Hypothalamus (tissue), 51 donors: ENCODE data around the gene MX1.
A peak's percentile ranks its signal among the peaks of the same experiment; 100 is the strongest.
"Not testable (repeated sequence)": the region's sequence is repeated elsewhere in the genome, so short reads cannot be mapped to it uniquely, and the experiment has no call there.

Experiments
- DNase-seq, 51 donors: peaks; one replicate each; lab custom pipeline; 2025; lab: John Stamatoyannopoulos, UW

The MX1 gene

GRCh38 chr21:41407541-41408460, 18.2 kb upstream of the MX1 start:
- no peak for DNase-seq

DNA sequence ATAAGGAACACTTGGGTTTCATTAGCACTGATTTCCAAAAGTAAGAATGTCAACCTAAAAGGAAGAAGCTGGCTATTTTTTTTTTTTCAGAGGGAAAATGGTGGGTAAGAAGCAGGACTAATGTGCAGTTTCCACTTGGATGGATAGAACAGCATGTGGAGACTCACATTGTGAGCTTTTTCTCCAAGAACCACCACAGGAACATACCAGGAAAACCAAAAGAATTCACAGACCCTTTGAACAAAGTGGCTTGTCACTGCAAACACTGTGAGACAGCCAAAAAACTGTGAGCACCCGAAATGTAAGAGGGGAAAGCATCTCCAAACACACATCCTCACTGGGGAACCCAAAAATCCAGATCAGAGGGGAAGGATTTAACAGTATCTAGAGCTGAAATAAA, 15.7 kb upstream of the MX1 start:
- DNase-seq, result no peak

DNA sequence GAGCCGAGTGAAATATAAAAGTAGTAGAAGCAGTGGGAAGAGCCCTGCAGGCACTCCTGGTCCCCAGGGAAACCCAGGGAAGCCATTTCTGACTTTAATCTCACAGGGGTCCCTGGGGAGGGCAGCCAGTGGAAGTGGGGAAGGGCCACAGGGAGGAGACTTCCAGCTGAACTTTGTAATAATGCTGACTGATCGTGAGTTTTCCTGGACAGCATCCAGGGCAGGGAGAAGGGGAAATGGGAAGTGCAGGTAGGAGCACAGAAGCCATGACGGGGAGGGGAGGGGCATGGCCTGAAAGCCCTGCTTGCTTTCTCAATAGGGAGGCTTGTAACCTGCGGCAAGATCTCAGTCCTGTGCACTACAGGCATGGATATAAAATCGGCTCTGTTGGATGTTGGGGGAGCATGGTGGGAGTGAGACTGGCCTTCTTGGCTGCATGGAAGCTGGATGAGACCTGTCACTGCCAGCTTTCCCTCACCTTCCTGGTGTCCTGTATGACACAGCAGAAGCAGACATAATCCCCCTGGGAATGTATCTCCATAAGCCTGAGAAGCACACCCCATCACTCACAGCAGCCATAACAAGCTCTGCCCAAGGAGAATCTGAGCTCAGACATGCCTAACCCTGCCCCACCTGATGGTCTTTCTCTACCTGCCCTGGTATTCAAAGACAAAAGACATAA, 15.1 kb upstream of the MX1 start:
- no peak for DNase-seq

DNA sequence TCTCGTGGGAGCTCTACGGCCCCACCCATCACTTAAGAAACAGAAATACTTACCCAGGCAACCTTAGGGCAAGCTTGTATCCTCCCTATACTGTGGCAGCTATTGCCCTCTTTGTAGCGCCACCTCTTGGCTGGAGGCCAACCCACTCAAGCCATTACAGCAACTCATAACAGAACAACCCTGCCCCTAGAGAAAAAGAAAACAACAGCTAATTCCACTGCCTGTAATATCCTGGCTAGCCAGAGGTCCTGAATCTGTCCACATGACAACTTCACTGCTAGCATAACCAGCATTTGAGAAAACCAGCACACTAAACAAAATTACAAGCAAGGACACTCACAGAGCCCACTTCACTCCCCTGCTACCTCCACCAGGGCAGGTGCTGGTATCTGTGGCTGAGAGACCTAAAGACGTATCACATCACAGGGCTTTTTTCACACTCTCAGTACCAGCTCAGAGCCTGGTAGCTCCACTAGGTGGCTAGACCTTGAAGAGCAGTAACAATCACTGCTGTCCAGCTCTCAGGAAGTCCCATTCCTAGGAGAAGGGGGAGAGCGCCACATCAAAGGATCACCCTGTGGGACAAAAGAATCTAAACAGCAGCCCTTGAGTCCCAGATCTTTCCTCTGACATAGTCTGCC, 14.5 kb upstream of the MX1 start:
- no peak for DNase-seq

DNA sequence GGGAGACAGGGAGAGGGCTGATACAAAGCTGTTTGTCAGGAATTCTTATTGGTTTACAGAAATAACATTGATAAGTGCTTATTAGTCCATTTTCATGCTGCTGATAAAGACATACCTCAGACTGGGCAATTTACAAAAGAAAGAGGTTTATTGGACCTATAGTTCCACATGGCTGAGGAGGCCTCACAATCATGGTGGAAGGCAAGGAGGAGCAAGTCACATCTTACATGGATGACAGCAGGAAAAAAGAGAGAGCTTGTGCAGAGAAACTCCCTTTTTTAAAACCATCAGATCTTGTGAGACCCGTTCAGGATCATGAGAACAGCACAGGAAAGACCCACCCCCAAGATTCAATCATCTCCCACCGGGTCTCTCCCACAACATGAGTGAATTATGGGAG, 8.5 kb upstream of the MX1 start:
- not testable (repeated sequence) for DNase-seq

DNA sequence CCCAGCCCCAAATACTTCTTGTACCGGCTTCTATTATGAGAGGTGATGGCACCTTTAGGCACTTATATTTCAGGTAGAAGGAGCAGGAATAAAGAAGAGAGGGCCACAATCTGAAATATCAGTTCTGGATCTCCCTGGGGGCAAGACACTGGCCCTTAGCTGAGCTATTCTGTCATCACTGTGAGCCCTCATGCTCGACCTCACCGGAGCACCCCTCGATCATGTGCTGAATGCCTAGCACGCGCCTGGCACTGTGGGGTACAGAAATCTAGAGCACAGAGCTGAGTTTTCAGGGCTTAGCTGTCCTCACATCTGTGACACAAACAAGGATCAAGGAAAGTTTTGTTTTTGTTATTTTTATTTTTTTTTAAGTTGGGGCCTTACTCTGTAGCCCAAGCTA, 7.6 kb upstream of the MX1 start:
- DNase-seq, result no peak

DNA sequence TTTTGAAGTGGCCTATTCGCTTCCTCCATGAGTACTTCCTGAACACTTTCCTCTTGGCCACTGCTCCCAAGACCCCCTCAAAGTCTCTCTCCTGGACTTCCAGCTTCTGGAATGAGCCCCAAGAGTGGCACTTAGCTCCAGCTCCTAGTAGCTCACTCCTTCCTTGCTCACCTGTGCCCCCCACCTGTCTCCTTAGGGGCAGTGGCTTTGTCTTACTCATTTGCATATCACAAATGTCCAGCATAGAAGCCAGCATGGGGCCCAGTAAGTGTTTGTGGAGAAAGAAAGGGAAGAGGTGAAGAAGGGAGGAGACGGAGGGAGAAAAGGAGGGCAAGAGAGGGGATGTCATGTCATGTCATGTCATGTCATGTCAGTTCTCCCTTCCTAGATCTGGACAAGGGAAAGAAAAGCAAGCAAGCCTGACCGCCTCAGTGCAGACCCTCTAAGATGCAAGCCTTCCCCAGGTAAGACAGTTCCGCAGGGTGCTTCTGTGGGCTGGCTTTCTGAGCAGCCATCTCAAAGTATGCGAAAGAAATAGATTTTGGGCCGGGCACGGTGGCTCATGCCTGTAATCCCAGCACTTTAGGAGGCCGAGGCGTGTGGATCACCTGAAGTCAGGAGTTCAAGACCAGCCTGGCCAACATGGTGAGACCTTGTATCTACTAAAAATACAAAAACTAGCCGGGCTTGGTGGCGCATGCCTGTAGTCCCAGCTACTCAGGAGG, 6.9 kb upstream of the MX1 start:
- no peak for DNase-seq

GRCh38 chr21:41419921-41420862, 5.8 kb upstream of the MX1 start:
- peak in 49 of 51 donors; percentile 23 to 81 (median 53) for DNase-seq

- DNase-seq, result not testable (repeated sequence)
These were observed 5.0 kb upstream of the MX1 start for GRCh38 chr21:41420998-41421397.

DNA sequence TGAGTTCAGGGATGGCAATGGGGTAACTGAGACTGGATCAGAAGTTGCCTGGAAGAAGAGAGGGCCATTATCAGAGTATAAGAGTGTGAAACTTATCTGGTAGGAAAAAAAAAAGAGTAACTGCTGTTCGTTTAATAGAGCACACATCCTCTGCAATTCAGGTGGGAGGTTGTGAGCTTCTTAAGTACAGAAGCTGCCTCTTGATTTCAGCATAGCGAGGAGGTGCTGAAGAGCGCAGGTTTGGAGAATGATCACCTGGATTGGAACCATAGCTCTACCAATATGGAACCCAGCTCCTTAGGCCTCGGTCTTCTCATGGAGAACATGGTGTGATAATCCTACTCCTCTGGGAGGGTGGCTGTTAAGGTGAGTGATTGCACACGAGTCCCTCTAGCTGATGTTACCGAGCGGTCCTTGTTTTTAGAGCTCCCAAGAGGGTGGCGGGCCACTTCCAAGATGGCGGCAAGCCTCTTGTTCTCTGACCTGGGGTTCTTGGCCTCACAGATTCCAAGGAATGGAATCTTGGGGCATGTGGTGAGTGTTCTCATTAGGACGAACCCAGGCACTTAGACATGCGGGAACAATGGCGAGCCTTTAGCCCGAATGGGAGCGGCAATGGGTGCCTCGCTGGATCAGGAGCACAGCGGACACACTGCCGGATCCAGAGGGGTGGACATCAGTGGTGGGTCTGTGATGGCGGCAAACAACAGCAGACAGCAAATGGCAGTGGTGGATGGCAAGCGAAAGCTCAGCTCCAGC, 3.3 kb upstream of the MX1 start:
- no peak for DNase-seq

GRCh38 chr21:41423305-41423636, 2.8 kb upstream of the MX1 start:
- DNase-seq, result not testable (repeated sequence)

DNA sequence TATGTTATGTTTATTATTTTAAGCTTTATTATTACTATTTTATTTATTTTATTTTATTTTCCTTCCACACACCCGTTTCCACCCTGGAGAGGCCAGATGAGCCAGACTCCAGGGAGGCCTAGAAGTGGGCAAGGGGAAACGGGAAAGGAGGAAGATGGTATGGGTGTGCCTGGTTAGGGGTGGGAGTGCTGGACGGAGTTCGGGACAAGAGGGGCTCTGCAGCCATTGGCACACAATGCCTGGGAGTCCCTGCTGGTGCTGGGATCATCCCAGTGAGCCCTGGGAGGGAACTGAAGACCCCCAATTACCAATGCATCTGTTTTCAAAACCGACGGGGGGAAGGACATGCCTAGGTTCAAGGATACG, 468 bp upstream of the MX1 start:
- no peak for DNase-seq

DNA sequence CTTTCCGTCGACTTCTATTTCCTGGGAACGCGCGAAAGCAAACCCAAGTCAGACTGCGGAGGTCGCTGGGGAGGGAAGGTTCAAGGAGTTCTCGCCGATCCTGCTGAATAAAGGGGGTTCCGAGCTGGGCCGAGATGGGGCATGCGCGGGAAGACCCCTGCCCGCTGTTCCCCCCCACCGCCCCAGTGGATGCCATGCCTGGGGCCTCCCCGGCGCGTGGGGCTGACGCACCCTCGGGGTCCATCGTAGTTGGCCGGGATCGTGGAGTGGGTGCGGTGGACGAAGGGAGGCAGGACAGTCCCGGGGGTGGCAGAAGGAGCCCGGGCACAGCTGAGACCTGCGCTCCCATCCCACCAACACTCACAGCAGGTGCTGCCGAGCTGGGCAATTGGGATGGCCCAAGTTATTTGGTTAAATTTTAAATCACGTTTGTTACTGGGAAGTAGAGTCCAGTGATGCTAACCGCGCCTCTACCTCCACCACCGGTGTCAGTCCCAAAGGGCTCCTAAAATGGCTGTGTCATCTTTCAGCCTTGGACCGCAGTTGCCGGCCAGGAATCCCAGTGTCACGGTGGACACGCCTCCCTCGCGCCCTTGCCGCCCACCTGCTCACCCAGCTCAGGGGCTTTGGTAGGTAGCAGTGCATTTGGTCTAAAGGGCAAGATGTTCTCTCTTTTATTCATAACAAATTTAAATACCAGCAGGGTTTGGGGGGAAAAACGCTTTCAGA, 801 bp downstream of the MX1 start:
- DNase-seq, result peak in 1 of 51 donors; percentile 13

DNA sequence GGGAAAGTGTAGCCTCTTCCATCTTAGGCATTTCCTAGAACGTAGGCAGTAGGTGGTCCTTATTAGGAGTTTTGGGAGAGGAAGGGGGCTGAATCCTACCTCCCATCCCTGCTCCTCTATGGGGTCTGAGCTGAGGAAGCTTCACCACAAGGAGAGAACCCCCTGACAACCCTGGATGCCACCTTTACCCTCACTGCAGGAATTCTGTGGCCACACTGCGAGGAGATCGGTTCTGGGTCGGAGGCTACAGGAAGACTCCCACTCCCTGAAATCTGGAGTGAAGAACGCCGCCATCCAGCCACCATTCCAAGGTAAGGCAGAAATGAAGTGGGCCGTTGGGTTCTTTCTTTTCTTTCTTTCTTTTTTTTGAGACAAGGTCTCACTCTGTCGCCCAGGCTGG, 1.5 kb downstream of the MX1 start:
- no peak for DNase-seq

DNA sequence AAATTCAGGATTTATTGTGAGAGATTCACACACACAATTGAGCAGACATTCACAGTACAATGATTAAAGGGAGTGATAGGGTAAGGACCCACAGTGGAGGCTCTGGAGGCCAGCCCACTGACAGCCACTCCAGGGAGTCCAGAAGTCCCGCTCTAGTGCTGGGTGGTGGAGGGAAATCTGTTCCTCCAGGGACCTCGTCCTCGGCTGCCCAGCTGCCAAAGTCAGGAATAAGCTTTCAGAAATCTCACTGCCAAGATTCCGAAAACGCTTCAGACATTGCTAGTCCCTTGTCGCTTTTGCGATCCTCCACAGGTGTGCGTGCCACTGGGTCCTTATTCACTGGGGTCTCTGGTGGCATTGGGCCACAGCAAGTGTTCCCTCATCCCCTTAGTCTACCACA, 2.3 kb downstream of the MX1 start:
- DNase-seq, result no peak

DNA sequence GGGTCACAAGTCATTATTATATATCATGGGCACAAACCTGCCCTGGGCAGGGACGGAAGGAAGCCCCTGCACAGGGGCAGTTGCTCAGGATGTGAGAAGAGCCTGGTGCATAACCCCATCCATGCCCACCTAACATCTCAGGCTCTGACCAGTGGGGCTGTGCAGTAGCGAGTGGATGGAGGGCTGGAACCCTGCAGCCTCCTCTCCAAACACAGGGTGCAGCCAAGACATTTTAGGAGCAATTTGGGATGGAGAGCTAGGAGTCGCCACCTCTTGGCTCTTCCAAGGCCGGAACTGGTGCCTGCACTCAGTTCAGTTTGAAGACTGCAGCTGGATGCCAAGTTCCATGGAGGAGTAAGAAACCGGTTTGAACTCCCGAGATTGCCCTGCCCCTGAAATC, 2.8 kb downstream of the MX1 start:
- no peak for DNase-seq

GRCh38 chr21:41429305-41429704, 3.3 kb downstream of the MX1 start:
- DNase-seq, result no peak

- DNase-seq, result no peak
These were observed 4.0 kb downstream of the MX1 start for GRCh38 chr21:41429925-41430491.
